Dermis microvascular lymphatic vessel endothelial cell (primary cell): ENCODE measurements around the gene LDLRAP1. TPM values are rescaled to one million over a fixed set of nuclear protein-coding genes. Genes with fewer than 3 reads are reported as not detected.

Source experiments
- DNase-seq, 2 donors: peaks; one replicate each; pipeline versions ENCODE4 v3.0.0 to v3.0.0-alpha.2; 2010; ENCODE audit warnings: low read depth in 2 of 2
- total RNA-seq: library from RNA; depleted of rRNA; stranded (reverse); fragments of >200 nt; gene quantifications from 2 replicates; pipeline ENCODE4 v1.2.1, GENCODE V29; 2014

Gene LDLRAP1
- total RNA-seq, 1 donor from 2014 or later, result 16.6 TPM

- no peak for DNase-seq
Measured at GRCh38 chr1:25543005-25543424, 391 bp upstream of the LDLRAP1 start.

DNA sequence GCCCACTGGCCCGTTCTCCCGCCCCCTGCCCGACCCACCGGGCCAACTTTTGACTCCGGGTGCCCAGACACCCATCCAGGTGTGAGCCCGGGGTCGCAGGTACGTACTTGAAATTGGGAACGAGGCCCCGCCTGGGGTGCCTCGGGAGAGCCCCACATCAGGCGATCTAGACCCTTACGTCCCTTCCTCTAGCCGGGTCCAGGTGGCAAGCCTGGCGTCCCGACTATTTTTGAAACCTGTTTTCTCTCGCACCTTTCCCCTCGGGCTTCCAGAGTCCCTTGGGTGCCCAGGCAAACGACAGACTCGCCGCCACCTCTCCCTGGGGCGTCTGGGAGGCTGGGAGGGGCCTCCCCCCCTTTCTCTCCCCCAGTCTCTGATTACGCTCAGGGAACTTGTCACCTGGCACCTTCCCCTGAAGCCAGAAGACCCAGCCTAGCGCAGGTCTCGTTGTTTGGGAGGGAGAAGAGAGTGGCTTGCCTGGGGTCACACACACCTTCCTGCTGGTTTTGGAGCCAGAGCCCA lies 898 bp downstream of the LDLRAP1 start:
- DNase-seq, result no peak

DNA sequence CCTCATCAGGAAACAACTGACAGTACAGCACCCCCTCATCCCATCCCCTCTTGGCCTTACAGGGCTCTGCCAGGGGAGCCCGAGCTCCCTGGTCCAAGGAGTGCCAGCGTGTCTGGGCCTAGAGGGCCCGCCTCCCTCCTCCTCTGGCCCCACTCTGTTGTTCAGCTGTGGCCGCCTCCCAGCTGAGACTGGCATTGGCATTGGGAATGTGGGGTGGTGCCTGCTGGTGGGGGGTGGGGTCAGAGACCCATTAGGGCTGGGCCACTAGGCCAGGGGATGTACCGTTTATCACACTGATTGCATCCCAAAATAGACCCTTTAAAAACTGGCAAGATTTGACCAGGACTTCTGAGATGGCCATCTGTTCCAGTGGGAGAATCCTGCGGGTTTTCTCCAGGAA lies 1.4 kb downstream of the LDLRAP1 start:
- DNase-seq, result peak in 1 of 2 donors; percentile 17

- DNase-seq, result no peak
Measured at GRCh38 chr1:25545767-25546166, 2.4 kb downstream of the LDLRAP1 start.

GRCh38 chr1:25546193-25546592 lies 2.8 kb downstream of the LDLRAP1 start:
- DNase-seq, result no peak

GRCh38 chr1:25548601-25549000 lies 5.2 kb downstream of the LDLRAP1 start:
- no peak for DNase-seq

GRCh38 chr1:25549273-25550154 lies 6.1 kb downstream of the LDLRAP1 start:
- peak; percentile 30 to 41 for DNase-seq

DNA sequence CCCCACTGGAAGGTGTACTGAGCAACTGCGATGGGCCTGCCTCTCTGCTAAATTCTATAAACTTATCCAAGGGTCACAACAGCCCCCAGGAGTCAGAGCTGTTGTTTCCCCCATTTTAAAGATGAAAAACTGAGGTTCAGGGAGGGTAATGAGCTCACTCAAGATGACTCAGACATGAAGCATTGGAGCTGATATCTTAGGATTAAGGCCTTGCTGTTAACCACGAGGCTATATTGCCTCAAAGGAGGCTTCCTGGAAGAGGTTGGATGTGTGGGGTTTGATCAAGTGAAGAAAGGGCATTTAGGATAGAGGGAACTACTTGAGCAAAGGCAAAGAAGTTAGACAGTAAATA lies 6.7 kb downstream of the LDLRAP1 start:
- DNase-seq, result peak in 1 of 2 donors; percentile 20

DNA sequence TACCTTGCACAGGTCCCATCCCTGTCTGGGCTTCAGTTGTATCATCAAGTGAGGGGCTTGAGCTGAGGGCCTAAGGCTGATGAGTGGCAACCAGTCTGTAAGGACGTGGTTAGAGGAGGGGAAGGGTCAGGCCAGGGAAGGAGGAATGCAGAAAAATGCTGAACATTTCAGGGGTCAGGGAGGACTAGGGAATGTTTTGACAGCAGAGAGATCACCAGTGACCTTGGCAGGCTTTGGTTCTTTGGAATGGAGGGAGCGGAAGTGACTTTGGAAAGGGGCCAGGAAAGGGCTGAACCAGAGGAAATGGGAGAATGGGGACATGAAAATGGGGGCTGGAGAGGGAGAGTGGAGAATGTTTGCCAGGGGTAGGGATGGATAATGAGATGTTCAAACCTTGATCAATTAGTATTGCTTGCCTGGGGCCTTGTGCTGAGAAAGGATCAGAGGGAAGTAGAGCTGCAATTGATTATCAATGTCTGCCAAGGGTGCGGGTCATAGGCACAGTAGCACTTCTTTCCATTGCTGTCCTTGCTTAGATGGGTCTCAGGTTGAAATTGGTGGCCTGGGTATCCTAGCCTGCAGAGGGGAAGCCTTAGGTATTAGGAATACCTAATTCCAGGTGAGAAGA lies 7.4 kb downstream of the LDLRAP1 start:
- DNase-seq, result peak; percentile 78

DNA sequence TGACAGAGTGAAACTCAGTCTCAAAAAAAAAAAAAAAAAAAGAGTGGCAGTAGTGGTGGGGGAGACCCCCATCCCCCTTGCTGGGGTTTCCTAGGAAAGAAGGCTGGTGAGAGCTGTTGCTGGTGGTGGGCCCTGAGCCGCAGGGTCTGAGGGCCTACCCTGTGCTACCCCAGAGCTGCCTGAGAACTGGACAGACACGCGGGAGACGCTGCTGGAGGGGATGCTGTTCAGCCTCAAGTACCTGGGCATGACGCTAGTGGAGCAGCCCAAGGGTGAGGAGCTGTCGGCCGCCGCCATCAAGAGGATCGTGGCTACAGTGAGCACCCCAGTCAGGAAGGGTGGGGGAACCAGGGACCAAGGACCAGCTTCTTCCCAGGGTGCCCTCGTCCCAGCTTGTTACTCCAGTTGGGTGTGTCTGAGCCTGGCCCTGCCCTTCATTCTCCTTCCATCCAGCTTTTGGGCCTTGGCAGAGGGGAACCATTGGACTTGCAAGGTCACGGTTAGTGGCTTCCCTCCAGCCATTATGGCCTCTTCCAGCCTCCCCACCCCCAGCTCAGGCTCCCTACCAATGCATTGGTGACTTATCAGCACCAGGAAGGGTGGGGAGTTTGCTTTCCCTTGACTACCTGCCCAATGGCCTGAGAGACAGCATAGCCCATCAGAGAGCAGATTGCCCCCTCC lies 10.5 kb downstream of the LDLRAP1 start:
- DNase-seq, result no peak

GRCh38 chr1:25554430-25554780 lies 11.0 kb downstream of the LDLRAP1 start:
- no peak for DNase-seq

DNA sequence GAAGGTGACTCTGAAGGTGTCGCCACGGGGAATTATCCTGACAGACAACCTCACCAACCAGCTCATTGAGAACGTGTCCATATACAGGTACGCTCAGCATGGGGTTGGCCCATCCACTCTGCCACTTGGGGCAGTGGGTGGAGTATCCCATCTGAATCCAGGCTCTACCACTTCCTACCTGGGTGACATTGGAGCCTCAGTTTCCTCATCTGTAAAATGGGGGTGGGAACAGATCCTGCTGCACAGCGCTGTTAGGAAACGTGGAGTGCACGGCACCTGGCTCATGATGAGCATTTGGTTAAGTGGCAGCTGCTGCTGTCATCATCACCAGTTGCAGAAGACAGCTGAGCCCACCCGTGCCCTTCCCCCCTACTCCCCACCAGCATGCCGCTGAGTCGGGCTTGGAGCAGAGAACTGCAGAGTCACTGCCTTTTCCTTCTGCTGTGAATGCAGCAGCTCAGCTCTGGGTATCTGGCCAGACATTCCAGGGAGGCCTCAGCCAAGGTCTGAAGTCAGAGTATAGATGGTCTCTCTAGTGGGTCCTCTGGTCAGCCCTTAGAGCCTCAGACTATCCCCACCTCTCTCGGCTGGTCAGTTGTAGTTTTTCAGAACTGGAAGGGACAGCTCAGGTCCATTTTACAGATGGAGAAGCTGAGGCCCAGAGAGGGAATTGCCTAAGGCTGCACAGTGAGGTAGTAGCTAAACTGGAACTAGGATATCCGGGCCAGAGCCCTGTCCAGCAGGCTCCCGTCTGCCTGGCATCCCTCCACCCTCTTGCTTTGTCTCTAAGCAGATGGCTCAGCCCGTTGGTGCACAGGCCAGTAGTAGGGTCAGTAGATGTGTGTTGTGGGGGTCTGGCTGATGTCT lies 11.7 kb downstream of the LDLRAP1 start:
- no peak for DNase-seq

DNA sequence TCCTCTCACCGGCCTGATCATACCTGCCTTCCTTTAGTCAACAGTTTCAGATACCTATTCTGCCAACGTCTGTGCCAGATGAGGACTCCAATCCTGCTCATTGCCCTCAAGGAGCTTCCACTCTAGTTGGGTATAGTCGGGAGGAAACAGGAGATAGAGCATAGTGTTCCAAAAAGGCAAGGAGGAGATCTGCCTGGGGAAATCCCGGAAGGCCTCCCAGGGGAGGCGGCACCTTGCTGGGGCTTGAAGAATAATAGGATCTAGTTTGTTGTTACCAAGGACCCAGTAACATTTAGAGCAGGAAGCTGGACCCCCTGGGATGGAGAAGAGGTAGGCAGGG lies 12.3 kb downstream of the LDLRAP1 start:
- no peak for DNase-seq

DNA sequence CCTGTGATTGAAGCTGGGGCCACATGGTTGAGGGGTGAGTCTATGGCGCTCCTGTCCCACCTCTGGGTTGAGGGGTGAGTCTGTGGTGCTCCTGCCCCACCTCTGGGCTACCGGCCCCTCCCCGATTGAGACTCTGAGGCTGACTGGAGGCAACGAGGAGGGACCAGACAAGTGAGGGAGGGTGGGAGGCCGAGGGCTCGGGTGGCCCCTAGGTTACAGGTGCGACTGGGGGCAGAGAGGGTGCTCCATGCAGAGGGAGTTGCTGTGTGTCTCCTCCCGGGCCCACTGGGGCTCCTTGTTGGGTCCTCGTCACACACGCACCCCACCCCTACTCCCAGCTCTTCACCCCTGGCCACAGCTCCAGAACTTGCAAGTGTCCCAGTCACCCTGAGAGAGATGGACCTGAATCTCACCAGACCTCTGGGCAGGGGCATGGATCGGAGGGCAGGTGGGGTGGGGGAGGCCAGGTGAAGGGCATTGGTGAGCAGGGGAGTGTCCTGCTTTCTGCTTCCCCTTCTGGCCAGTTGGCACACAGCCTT lies 12.8 kb downstream of the LDLRAP1 start:
- no peak for DNase-seq

DNA sequence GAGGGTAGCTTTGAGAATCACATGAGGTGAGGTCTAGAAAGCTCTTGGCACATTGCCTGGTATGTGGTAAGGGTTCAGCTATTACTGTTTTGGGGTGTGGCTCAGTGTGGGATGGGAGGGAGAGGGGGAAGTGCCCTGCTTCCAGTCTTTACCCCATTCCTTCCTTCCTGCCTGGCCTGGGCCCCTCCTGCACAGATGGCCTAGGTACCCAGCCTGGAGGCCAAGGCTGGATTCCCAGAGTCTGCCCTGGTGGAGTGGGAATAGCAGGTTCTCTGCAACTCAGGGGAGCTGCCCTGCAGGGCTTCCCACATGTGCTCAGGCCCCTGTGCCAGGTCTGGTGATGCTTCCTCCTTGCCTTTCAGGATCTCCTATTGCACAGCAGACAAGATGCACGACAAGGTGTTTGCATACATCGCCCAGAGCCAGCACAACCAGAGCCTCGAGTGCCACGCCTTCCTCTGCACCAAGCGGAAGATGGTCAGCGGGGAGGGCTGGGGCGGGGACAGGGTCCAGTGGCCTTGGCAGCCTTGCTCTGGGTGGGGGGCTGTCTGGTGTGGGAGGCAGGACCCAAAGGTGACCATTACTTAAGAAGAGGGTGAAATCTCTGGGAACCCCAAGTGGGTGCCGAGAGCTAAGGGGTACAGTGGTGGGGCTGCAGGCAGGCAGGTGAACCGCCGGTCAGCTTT lies 13.5 kb downstream of the LDLRAP1 start:
- DNase-seq, result no peak

GRCh38 chr1:25557543-25557942 lies 14.1 kb downstream of the LDLRAP1 start:
- DNase-seq, result no peak

DNA sequence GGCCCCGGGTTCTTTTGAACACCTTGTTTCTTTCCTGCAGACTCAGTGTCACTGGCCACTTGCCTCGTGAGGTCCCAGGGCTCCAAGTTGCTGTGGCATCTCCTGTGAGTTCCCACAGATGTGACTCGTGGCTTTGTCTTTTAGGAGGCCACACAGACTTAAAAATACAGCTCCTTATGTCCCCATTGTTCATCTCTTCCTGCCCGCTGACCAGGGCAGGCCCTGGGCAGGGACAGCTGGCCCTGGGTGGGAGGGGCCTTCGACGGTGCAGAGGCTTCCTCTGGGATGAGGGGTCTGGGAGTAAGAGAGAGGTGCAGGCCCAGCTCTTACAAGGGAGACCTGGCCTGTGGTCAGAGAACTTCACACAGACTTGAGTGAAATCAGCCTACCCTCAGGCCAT lies 15.6 kb downstream of the LDLRAP1 start:
- DNase-seq, result no peak

DNA sequence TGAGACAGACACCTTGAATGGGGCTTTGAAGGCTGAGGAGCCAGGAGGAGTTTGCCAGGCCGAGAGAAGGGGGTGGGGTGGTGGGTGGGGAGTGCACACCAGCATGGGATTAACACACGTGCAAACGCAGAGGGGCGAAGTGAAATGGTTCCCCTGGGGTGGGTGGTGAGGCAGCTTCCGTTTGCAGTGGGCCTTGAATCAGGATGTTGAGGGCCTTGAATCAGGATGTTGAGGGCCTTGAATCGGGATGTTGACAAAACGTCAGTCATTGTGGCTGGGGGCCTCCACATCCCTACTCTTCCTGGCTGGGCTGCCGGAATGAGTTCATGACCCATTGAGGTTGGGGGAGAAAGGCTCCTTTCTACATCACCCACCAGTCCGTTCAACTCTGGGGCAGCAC lies 16.6 kb downstream of the LDLRAP1 start:
- DNase-seq, result peak in 1 of 2 donors; percentile 51

DNA sequence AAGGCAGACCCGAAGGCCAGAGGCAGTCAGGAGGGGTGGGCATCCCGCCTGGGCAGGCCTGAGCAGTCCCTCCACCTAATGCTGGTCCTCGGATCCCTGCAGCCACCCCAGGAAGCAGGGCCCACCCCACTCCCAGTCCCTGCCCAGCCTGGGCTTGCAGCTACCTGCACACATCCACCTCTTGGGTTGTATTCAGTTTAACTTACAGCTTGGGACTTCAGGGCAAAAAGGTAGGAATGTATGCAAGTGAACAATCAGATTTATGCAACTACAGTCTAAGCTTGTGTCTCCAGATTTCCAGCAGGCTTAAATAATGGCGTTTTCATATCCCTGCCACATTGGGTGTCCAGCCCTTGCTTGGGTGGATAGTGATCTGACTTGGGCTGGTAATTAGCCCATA lies 17.4 kb downstream of the LDLRAP1 start:
- no peak for DNase-seq

DNA sequence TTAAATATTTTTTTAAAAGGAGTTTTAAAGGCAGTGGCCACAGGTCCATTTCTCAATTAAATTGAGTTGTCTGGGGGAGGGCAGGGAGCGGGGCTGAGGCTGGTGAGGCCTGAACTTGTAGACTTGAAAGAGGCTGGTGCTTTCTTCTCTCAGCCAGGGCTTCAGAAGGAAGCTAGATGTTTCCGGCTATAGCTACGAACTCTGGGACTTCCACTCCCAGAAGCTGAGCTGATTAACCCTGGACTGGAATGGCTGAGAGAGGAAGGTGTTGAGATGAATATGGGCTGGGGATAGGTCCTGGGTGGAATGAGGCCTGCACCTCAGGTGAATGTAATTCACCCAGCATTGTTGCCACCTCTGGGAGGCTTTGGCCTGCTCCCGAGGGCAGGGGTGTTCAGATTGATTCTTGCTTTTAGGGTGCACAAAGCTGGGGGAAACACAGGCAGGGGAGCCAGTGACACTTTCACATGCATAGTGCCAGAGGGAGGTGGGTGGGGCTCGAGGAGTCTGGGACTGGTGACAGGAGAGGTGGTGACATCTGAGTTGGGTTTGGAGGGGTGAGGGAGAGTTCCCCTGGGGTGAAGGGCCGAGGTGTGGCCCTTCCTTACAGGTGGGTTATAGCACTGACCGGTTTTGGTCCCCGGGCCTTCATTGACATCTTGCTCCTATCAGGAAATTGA lies 18.2 kb downstream of the LDLRAP1 start:
- DNase-seq, result no peak
